ACHN (cell line): ENCODE results near the gene LAIR1.
"Not testable (repeated sequence)": the region's sequence is repeated elsewhere in the genome, so short reads cannot be mapped to it uniquely, and the experiment has no call there.

Source experiments
- DNase-seq: peaks from one replicate; pipeline ENCODE4 v3.0.0-alpha.2; 2015
- in situ Hi-C: cut with HindIII; loops from 2 replicates; pipeline ENCODE4 v1.10.0; 2017; ENCODE audit warnings: low sequenced_read_pairs, low pct_ligation_motif_present, low pct_unique_long_range_greater_than_20kb

LAIR1 gene

GRCh38 chr19:54382041-54382440 is 17.3 kb upstream of the LAIR1 start:
- in situ Hi-C loops, DNase-seq: not testable (repeated sequence)

- DNase-seq = no peak
- in situ Hi-C loops = no loop called here
Measured at GRCh38 chr19:54380897-54381296, 16.2 kb upstream of the LAIR1 start.

DNA sequence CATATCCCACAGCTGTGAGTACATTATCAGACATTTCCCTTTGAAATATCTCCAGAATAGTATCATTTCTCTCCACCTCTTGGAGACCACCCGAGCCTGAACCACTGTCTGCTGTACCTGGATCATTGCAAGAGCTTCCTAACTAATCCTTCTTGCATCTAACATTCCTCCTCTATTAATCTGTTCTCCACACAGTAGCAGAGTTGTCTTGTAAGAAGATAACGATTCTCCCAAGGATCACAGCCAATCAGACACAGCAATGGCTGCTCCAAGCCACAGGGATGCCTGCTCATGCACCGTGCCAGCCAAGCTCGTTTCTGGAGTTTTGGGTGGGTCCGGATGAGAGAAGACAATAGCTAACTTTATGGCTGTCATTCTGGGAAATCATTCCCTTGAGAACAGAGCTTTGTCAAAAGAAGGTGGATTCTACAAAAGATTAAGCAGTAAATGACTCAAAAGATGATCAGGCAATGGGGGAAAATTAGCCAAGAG is 14.5 kb upstream of the LAIR1 start:
- in situ Hi-C loops = no loop called here
- no peak for DNase-seq

DNA sequence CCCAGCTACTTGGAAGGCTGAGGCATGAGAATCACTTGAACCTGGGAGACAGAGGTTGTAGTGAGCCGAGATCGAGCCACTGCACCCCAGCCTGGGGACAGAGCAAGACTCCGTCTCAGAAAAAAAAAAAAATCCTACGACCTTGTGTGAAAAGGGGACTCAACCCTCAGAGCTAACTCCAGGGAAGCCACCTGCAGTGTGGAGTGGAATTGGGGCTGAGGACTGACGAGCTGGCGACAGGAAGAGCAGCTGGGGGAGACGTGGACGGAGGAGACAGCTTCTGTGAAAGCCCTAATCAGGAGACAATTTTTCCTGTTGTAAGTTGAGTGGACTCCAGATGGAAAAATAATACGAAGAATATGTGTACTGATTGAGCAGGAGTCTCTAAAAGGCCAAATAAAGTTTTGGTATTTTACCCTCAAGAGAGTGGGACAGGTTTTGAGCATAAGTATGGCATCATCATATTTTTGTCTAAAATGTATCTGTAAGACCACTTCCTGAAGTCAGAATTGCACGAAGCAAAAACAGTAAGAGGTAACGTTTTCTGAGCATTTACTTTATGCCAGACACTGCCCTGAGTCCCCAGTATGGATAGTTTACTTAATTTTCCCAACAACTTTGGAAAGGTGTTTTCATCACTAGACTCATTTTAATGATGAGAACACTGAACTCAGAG is 12.0 kb upstream of the LAIR1 start:
- DNase-seq = no peak
- in situ Hi-C loops = no loop called here

- in situ Hi-C loops, DNase-seq: not testable (repeated sequence)
Measured at GRCh38 chr19:54375181-54375938, 10.6 kb upstream of the LAIR1 start.

DNA sequence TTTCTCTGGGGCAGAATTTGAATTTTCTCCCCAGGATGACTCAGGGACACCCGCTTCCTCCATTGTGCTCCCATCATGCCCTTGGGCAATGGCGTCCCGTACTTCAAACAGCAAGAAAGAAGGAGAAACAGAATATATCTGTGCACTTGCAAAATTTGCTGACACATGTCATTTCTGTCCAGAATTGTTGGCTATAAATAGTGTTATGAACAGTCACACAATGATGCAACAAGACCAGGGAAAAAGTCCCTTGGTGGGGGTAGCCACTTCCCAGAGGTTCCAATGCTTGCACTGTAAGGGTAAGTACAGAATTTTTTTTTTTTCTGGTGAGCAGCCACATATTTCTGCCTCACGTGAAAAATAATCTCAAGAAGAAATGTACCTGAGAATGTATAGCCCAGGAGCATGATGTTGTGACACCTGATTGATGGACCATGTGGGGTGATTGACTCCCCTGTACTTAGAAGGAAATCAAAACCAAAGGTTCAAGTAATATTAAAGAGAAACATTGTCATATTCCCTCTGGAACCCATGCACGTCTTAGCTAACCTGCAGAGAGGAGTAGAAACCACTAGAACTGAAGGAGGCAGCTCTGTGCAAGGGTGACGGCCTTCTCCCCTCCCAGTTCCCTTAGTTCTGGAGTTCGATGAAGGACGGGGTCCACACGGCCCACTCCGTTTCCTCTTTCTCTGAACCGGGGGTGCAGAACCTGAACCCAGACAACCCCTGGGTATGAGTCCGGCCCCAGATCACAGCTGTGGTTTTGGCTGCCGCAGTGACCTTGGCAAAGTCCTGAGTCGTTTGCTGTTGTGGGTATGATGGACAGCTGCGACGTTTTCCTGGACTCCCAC is 9.3 kb upstream of the LAIR1 start:
- in situ Hi-C loops = no loop called here
- DNase-seq = no peak

DNA sequence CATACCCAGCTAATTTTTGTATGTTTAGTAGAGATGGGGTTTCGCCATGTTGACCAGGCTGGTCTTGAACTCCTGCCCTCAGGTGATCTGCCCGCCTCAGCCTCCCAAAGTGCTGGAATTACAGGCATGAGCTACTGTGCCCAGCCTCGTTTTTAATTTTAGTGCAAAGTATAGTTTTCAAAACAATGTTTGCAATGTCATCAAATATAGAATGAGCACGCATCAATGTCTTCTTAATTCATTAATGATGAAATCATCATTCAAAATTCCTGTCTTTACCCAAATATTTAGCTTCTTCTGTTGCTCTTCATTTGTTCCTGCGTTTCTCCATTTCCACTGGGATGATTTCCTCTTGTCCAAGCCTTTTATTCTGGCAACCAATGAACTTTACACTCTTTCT is 6.7 kb upstream of the LAIR1 start:
- in situ Hi-C loops, DNase-seq: not testable (repeated sequence)

- DNase-seq, in situ Hi-C loops: not testable (repeated sequence)
Measured at GRCh38 chr19:54370434-54370796, 5.7 kb upstream of the LAIR1 start.

GRCh38 chr19:54369688-54370433 is 5.1 kb upstream of the LAIR1 start:
- in situ Hi-C loops, DNase-seq: not testable (repeated sequence)

DNA sequence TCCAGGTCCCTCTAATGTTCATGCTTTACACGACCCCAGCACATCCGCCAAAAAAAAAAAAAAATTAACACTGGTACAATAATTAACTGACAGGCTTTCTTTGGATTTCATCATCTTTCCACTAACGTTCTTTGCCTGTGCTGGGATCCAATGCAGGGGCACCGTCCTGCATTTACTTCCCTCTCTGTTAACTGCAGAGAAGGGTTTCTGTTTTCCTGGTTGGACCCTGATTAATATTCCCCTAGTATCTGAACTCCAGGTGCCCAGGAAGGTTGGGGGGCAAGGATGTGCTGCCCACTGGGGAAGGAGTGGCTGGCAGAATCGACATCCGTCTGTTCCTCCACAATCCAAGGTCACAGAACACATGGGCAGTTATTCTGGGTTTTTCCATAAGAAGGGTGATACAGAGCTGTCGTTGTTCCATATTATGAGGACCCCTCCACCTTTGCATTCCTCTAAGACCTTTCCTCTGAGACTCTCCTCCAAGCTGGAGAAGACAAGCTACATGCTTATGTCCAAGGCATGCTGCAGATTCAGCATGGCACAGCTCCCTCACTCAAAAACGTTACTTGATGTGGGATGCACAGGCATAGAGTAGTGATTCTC is 4.5 kb upstream of the LAIR1 start:
- in situ Hi-C loops = no loop called here
- DNase-seq = no peak

GRCh38 chr19:54366811-54367210 is 2.1 kb upstream of the LAIR1 start:
- in situ Hi-C loops = no loop called here
- no peak for DNase-seq

- DNase-seq, in situ Hi-C loops: not testable (repeated sequence)
Measured at GRCh38 chr19:54365798-54366197, 1.1 kb upstream of the LAIR1 start.

DNA sequence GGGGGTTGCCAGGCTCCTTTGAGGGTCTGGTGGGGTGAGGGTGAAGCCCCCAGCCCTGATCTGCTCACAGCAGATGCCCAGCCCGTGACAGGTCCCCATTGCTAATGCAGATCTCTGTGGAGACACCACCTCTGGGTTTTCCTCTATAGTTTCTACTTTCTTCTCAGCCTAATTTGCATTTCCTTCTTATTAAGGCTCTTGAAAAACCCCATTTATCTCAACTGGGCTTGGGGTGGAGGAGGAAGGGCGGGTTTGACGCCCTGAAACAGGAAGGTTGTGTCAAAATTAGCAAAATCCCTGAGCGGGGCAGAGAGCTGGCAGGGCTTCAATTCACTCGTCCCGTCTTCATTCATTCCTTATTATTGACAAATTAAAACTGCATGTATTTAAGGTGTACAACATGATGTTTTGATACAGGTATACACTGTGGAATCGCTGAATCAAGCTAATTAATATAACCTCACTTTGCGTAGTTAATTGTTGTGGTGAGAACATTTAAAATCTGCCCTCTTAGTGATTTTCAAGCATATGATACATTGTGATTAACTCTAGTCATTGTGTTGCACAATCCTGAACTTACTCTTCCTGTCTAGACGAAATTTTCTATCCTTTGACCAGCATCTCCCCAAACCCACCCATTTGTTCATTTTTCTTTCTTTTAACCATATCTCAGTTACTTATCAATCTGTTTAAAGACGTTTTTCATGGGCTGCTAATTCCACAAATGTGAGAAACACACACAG is 2.9 kb downstream of the LAIR1 start:
- in situ Hi-C loops, DNase-seq: not testable (repeated sequence)

GRCh38 chr19:54359149-54359820 is 5.4 kb downstream of the LAIR1 start:
- in situ Hi-C loops, DNase-seq: not testable (repeated sequence)

- in situ Hi-C loops = no loop called here
- no peak for DNase-seq
Measured at GRCh38 chr19:54357381-54357780, 7.3 kb downstream of the LAIR1 start.

GRCh38 chr19:54356444-54357056 is 8.2 kb downstream of the LAIR1 start:
- in situ Hi-C loops = no loop called here
- DNase-seq = no peak

GRCh38 chr19:54355675-54356074 is 9.1 kb downstream of the LAIR1 start:
- DNase-seq = no peak
- in situ Hi-C loops = no loop called here
